Fibroblast of skin of left quadriceps (primary cell): Measurements from ENCODE around the gene KIAA1210.
"Not testable (repeated sequence)": the region's sequence is repeated elsewhere in the genome, so short reads cannot be mapped to it uniquely, and the experiment has no call there.

ENCODE experiments used
- DNase-seq, 2 experiments: peaks; one replicate each; pipeline ENCODE4 v3.0.0-alpha.2; 2013; ENCODE audit warnings: low read depth in 2 of 2

Gene KIAA1210

DNA sequence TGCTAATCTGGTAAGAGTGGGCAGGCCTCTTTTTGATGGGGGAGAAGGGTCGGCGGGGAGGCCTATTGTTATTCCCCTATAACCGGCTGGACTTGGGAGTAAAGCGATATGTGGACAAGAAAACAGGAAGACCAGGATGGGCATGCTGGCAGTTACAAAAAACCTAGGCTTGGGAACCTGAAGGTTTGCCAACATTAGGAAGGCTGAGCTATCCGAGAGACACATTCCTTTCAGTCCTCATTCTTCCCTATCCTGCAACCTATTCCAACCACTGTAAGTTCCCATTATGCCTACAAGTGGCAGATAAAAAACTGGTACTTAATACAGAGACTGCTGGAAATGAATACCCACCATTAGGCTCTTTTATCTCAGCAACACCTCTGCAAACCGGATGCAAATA, 87.2 kb downstream of the KIAA1210 start:
- no peak for DNase-seq

DNA sequence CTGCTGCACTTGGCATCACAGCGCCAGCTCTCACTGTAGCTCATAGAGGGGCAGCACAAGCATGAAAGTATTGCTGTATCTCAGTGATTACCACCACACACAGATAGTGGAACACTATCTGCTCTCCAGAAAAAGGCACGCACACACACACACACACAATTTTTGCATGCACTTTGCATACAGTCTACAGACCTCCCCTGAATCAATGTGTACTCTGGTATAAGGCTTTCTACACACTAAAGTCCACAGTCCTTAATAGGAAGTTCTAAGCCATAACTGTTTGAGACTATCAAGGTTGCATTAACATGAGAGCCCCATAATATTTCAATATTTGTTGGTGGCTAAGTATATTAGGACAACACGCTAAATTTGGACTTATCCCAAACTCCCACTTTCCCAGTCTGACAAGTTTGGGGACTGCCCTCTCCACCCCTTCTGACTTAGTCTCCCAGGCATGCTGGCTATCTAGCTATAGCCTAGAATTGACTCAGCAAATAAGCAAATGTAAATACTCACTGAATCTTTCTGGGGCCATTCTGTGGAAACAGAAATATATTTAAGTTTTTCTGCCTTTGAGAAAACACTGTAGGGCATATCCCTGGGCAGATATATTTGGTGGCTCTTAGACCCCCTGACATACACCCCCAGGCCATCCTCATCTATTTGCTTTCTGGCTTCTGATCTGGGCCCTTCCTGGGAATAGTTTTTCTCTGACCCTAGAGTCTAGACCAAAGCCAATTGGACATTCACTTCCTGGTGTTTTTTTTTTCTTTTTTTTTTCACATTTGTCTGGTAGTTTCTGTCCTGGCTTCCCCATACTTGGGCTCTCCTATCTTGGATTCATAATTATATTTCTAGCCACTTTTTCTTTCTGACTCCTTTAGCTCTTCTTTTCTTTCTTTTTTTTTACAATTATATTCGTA, 91.2 kb downstream of the KIAA1210 start:
- DNase-seq, result no peak

DNA sequence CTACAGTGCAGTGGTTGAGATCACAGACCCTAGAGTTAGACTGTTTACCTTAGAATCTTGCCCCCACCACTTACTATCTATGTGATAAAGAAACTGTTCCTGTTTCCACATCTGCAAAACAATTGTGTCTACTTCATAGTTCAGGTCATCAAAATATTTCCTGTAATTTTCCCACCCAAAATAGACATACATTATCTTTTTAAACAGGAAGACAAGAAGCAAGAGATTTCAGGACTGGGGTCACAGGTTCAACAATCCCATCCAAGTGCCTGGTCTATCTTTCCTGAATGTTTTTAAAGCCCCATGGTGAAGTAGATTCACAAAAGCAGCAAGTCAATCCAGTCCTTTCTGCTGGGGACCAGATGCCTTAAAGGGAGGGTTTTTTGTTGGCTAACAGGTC, 96.6 kb downstream of the KIAA1210 start:
- no peak for DNase-seq

DNA sequence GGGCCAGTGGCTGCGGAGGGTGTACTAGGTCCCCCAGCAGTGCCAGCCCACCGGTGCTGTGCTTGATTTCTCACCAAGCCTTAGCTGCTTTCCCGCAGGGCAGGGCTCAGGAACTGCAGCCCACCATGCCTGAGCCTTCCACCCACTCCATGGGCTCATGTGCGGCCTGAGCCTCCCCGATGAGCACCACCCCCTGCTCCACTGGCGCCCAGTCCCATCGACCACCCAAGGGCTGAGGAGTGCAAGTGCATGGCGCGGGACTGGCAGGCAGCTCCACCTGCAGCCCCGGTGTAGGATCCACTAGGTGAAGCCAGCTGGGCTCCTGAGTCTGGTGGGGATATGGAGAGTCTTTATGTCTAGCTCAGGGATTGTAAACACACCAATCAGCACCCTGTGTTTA, 98.0 kb downstream of the KIAA1210 start:
- DNase-seq, result not testable (repeated sequence)

- DNase-seq, result no peak
Observed at GRCh38 chrX:119028733-119029330, 98.8 kb downstream of the KIAA1210 start.
